HG03439 (cell line): ENCODE results near the gene PRMT7.

Experiments used
- ATAC-seq: cut with Tn5 transposase; IDR thresholded peaks from one replicate; pipeline ENCODE4 v1.9.1; 2021; ENCODE audit warnings: mild to moderate bottlenecking, moderate library complexity; ENCODE audit not compliant: unreplicated experiment

The PRMT7 gene

DNA sequence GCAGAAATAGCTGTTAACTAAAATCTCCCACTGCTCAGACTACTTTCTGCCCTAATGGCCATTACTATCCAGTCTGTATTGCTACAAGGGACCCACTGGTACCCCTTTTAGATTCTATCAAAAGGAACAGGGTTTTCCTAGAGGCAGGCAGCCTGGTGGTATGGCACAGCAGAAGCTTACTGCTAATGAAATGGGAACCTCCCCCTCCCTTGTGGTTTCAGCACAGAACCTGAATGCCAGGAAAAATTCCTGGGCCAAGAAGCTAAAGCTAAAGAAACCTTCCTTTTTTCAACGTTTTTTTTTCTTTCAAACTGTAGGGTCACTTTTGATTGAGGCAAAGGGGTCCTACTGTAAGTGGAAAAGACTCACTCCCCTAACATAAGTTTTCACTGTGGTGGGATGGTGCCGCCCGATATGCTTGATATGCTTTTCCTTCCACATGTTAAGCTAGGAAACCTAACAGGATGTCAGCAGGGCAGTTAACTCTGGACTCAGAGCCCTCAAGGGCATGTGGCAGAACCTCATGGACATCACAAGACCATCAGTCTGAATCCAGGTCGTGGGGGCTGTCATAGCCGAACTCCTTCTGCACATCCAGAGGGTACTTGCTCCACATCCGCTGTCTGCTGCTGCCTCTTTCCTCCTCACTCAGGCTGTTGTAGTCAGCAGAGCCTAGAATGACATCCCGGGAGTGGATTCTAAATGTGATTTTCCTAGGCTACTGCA, 9.9 kb upstream of the PRMT7 start:
- ATAC-seq = no peak

DNA sequence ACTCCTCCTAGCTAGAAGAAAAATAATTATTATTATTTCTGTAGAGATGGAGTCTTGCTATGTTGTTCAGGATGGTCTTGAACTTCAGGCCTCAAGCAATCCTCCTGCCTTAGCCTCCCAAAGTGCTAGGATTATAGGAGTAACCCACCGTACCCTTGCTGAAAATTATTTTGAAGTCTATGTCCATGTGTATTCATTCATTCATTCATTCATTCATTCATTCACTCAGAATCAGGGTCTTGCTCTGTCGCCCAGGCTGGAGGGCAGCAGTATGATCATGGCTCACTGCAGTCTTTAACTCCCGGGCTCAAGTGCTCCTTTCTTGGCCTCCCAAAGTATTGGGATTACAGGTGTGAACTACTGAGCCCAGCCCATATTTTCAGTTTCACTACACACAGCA, 4.2 kb upstream of the PRMT7 start:
- no peak for ATAC-seq

- no peak for ATAC-seq
Observed at GRCh38 chr16:68309799-68310198, 1.0 kb upstream of the PRMT7 start.

DNA sequence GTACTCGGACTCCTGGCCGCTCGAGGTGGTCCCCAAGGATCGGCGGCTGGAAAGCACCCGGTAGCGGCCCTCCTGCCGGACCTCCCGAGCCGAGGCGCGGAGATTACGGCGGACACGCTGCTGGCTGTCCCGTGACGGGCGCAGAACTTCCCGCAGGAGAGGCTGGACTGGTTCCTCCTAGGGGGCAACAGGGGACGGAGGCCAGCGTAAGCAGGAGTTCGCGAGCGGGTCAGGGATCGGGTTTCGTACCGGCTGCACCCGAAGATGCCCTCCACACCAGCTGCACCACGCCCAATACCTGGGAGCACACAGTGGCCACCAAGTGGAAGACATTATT, 414 bp upstream of the PRMT7 start:
- peak; percentile 33 for ATAC-seq

DNA sequence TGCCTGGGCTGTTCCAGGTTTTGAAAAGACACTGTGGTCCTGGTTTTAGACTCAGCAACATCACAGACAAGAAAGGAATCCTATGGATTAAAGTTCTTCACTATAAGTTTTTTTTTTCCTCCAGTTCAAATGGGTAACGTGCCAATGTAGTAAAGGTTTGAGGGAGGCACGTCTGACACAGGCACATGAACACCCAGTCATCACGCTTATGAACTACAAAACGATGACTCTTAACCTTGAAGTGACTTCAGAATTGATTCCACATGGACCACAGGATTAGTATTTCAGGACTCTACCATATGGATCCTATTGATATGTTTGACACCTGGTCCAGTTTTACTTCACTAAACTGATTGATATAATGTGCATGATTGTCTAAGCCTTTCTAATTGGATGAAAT, 2.3 kb downstream of the PRMT7 start:
- ATAC-seq = no peak

GRCh38 chr16:68319185-68319908, 8.5 kb downstream of the PRMT7 start:
- no peak for ATAC-seq

DNA sequence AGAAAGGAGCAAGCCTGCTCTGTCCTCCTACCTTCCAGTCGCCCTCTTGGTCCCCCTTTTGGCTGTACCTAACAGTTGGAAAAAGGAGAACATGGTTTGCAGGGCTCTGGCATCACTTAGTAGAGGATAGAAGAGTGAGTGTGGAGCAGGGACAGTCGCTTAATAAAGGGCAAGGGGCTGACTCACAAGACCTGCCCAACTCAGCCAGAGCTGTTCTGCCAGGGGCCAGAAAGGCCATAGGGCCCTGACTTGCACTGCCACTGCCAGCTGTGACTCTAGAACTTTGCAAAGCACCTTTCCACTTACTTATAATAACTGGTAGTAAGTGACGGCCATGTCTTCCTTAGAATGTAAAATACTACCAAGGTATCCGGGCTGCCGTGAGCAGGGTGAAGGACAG, 13.5 kb downstream of the PRMT7 start:
- ATAC-seq = no peak

DNA sequence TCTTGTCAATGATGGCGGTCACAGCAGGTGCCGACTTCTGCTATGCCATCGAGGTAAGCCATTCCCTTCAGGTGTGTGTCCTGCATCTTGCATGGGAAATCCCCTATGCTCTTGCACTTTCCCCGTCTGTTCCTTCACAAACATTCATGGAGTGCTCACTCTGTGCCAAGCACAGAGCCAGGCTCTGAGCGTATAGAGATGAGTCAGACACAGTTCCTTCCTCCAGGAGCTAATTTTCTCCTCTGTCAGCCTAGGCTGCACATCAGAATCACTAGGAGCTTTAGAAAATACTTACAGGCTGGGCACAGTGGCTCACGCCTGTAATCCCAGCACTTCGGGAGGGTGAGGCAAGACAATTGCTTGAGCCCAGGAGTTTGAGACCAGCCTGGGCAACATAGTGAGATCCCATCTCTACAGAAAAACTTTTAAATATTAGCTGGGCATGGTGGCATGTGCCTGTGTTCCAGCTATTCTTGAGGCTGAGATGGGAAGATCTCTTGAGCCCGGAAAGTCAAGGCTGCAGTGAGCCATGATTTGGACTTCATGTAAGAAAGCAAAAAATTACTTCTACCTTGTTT, 14.1 kb downstream of the PRMT7 start:
- no peak for ATAC-seq

DNA sequence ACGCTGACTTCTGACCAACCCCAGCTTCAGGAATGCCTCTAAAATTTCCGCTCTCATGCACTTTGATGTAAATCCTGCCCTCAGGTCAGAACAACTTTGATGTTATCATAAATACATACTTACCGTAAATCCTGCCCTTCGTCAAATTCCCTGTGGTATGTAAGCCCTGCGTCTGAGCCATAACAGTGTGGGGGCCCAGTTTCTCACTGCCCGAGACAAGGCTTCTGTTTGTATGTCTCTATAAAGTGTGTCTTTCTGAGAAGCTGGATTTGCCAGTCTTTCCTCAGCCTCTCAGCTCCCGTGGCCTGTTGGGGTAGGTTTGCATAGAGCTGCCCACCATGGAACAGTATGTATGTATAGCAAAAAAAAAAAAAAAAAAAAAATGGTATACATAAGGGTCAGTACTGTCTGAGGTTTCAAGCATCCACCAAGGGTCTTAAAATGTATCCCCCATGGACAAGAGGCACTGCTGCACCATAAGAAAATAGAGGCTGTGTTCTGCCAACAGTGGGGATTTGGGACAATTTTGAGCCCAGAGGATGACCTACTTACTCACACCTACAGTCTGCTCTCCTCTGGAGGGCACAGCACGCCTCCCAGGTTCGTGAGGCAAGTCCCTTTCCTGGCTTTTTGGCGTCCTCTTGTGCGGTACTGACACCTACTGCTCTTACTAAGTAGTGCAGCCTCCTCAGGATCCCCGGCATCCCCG, 17.5 kb downstream of the PRMT7 start:
- ATAC-seq = peak; percentile 76

DNA sequence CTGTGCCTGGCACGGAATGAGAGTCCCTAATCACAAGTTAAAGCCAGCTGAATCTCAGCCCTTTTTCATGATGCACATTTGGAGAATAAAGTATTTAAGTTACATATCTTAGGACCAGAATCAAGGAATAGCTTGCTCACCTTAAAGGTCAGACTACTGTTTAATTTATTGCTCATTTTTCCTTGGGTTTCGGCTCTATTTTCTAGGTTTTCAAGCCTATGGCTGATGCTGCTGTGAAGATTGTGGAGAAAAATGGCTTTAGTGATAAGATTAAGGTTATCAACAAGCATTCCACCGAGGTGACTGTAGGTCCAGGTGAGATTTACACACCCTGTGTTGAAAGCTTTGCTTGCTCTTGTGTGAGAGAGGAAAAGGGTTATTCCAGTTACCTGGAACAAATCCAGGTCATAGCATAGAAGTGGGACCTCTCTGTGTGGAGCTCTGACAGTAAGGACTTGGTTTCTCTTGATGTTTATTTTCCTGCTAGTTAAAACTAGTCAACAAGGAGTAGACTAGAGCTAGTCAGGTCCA, 18.1 kb downstream of the PRMT7 start:
- no peak for ATAC-seq

GRCh38 chr16:68331879-68332410, 21.1 kb downstream of the PRMT7 start:
- no peak for ATAC-seq

DNA sequence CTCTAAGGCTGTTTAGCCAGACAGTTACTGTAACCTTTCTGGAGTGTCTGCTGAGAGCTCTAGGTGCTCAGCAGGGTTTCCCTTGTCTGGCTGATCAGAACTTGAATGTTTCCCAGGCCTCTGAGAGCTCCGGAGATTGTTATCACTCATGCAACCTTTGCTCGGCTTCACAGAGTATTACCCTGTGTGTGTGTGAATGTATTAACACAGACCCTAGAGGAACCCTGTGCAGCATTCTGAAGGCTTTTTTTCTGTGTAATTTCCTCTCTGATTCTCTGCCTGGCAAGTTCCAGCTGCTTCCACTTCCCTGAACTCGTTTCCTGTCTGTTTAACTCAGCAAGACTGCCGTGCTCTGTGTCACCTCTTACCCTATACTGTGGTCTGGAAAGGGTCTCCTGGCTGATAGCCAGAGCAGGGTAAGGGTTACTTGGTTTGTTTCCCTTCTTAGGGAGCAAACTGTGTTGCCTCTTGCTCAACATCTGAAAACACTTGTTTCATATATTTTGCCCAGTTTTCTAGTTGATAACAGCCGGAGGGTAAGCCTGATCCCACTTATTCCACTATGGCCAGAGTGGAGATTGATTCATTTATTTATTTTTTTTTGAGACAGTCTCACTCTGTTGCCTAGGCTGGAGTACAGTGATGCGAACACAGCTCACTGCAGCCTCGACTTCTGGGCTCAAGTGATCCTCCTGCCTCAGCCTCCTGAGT, 21.7 kb downstream of the PRMT7 start:
- ATAC-seq = no peak

- no peak for ATAC-seq
Observed at GRCh38 chr16:68335175-68335574, 24.4 kb downstream of the PRMT7 start.

DNA sequence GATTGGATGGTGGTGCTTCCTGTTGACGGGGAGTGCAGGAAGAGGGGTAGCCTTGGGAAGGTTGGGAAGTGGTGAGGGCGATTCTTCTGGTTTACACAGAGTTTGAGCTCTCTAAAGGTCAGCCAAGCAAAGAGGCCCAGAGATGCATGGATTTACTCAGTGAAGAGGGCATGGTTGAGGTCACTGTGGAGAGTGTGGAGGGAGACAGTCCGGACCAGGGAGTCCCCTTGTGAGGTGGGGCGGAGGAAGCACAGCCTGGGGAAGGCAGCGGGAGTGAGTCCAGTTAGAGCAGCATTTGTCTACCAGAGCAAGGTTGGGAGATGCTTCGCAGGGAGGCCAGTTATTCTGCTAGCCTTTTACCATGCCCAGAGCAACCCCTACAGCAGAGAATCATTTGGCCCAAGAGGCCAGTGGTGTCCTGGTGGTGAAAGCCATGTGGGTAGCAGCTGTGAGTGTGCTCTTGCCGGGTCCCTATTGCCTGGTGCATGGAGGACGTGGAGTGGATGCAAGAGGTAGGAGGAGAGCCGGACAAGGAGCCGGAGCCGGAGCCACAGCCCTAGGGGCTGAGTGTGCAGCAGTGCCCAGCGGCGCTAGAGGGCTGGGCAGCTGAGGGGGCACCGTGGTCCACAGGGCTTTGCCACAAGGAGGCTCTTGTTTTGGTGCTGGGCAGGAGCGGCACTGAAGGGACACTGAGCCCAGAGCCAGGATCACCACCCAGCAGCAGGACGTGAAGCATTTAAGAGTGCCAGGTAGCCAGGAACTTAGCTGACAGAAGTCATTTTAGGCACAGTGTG, 27.7 kb downstream of the PRMT7 start:
- no peak for ATAC-seq

GRCh38 chr16:68339214-68339613, 28.4 kb downstream of the PRMT7 start:
- no peak for ATAC-seq

DNA sequence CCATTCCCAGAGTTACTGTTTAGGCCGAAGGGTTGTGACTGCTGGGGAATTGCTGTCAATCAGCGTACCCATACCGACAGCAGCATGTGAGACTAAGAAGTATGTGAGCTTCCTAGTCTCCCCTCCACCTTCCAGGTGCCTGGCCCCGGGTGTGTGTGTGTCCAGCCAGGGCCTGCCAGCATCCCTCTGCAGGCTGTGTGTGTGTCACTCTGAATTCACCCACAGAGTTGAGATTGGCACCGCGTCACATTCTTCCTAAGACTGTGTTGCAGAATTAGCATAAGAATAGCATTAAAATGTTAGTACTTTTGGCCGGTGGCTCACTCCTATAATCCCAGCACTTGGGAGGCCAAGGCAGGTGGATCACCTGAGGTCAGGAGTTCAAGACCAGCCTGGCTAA, 31.8 kb downstream of the PRMT7 start:
- ATAC-seq = no peak

- ATAC-seq = no peak
Observed at GRCh38 chr16:68343137-68343536, 32.3 kb downstream of the PRMT7 start.

DNA sequence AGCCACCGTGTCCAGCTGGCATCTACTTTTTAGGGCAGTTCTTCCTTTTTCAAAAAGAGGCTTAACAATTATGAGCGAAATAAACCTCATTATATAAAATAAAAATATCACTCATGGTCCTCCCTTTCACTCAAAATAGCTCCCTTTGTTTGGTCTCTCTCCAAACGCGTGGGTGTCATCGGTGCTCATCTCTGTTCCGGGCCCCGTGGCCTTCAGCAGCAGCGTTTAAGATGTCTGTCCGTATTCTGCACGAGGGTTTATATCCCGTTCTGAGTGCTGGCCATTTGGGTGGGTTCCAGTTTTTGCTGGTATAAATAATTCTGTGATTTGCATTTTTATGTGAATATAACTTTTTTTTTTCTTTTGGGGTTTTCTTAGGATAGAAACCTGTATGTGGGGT, 33.4 kb downstream of the PRMT7 start:
- ATAC-seq = no peak

DNA sequence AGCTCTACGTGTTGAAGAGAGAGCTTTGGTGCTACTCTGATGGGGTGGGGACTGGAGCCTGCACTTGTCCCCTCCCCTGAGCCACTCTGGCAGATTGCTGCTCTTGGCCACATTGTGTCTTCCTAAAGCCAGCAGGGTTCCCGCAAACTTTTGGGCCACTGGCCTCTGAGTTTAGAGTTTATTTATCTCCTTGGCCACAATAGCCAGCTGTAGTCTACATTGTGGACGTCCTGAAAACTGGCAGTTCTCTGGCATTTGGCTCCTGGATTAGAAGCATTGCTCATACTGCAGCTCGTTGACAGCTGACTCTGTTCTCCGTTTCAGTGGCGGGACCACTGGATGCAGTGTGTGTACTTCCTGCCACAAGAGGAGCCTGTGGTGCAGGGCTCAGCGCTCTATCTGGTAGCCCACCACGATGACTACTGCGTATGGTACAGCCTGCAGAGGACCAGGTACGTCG, 34.6 kb downstream of the PRMT7 start:
- no peak for ATAC-seq
